Ectodermal cell (in vitro differentiated cells): ENCODE data around the gene SPI1.

Experiments
- H3K27ac ChIP-seq: 2 replicates; pipeline ENCODE4 v1.7.0; 2013; ENCODE audit warnings: mild to moderate bottlenecking, low read depth, low read length; ENCODE audit not compliant: insufficient read depth, poor library complexity, severe bottlenecking
- H3K27me3 ChIP-seq: 2 replicates; pipeline ENCODE4 v1.7.0; 2013; ENCODE audit warnings: mild to moderate bottlenecking, low read length; ENCODE audit not compliant: insufficient read depth, control insufficient read depth, poor library complexity, severe bottlenecking
- H3K36me3 ChIP-seq: one replicate; pipeline ENCODE4 v1.7.0; 2013; ENCODE audit warnings: low read length; ENCODE audit not compliant: control insufficient read depth, insufficient read depth
- H3K4me1 ChIP-seq: one replicate; pipeline ENCODE4 v1.7.0; 2013; ENCODE audit warnings: low read length; ENCODE audit not compliant: control insufficient read depth, insufficient read depth
- H3K4me3 ChIP-seq: 2 replicates; pipeline ENCODE4 v1.7.0; 2013; ENCODE audit warnings: low read depth, low read length, control low read depth; ENCODE audit not compliant: insufficient read depth
- H3K9me3 ChIP-seq: 2 replicates; pipeline ENCODE4 v1.7.0; 2013; ENCODE audit warnings: mild to moderate bottlenecking, low read length, moderate library complexity; ENCODE audit not compliant: control insufficient read depth
- WGBS, 2 experiments: methylation state at CpG; one replicate each; pipeline ENCODE4 v1.1.7; 2013; ENCODE audit warnings: missing lambda C conversion rate in 2 of 2; 5-methylcytosine and 5-hydroxymethylcytosine counted together

The SPI1 gene

GRCh38 chr11:47359162-47359561 lies 19.2 kb downstream of the SPI1 start:
- 91 to 93% methylated on average over 7 of the region's 7 CpGs for WGBS, 2 experiments
- Histone ChIP-seq H3K4me3 (no peak overlapping the region), H3K4me1 (no peaks in the 10 kb centered on the region), H3K36me3 (no peaks in the 10 kb centered on the region), H3K27ac (no peak overlapping the region), H3K27me3 (no peaks in the 10 kb centered on the region), H3K9me3 (no peaks in the 10 kb centered on the region)

- no peak overlapping the region for H3K4me3 ChIP-seq
- H3K4me1 ChIP-seq, result no peaks in the 10 kb centered on the region
- no peaks in the 10 kb centered on the region for H3K36me3 ChIP-seq
- H3K27ac ChIP-seq, result no peak overlapping the region
- no peaks in the 10 kb centered on the region for H3K9me3 ChIP-seq
- H3K27me3 ChIP-seq, result no peaks in the 10 kb centered on the region
- WGBS, 2 experiments, result 90 to 91% methylated on average over 14 of the region's 14 CpGs
Observed at GRCh38 chr11:47358731-47359051, 19.7 kb downstream of the SPI1 start.

GRCh38 chr11:47357985-47358730 lies 20.2 kb downstream of the SPI1 start:
- Histone ChIP-seq H3K27ac (no peak overlapping the region), H3K27me3 (no peaks in the 10 kb centered on the region), H3K9me3 (no peaks in the 10 kb centered on the region), H3K4me3 (no peak overlapping the region), H3K36me3 (no peaks in the 10 kb centered on the region), H3K4me1 (no peaks in the 10 kb centered on the region)
- WGBS, 2 experiments, result 93 to 96% methylated on average over 6 of the region's 6 CpGs

- Histone ChIP-seq H3K9me3 (no peaks in the 10 kb centered on the region), H3K4me3 (no peak overlapping the region), H3K27ac (no peak overlapping the region), H3K4me1 (no peaks in the 10 kb centered on the region), H3K27me3 (no peaks in the 10 kb centered on the region), H3K36me3 (no peaks in the 10 kb centered on the region)
- 93 to 98% methylated on average over 1 of the region's 1 CpG for WGBS, 2 experiments
Observed at GRCh38 chr11:47356998-47357329, 21.4 kb downstream of the SPI1 start.

GRCh38 chr11:47356129-47356997 lies 22.0 kb downstream of the SPI1 start:
- Histone ChIP-seq H3K4me1 (no peaks in the 10 kb centered on the region), H3K27me3 (no peaks in the 10 kb centered on the region), H3K9me3 (no peaks in the 10 kb centered on the region), H3K27ac (no peak overlapping the region), H3K4me3 (no peak overlapping the region), H3K36me3 (no peaks in the 10 kb centered on the region)
- 87 to 89% methylated on average over 9 of the region's 9 CpGs for WGBS, 2 experiments

GRCh38 chr11:47355283-47356128 lies 22.8 kb downstream of the SPI1 start:
- Histone ChIP-seq H3K4me3 (peak overlapping the region; percentile 32), H3K27ac (no peak overlapping the region)
- WGBS, 2 experiments, result 41 to 42% methylated on average over 47 of the region's 47 CpGs

GRCh38 chr11:47354913-47355282 lies 23.4 kb downstream of the SPI1 start:
- Histone ChIP-seq H3K4me1 (no peaks in the 10 kb centered on the region), H3K27ac (no peak overlapping the region), H3K4me3 (peak overlapping the region; percentile 32), H3K36me3 (no peaks in the 10 kb centered on the region), H3K27me3 (no peaks in the 10 kb centered on the region), H3K9me3 (no peaks in the 10 kb centered on the region)
- WGBS, 2 experiments, result 3% methylated on average over 32 of the region's 32 CpGs

More at GRCh38 chr11:47355283-47356128, 22.8 kb downstream of the SPI1 start:
- H3K36me3 ChIP-seq, result no peaks in the 10 kb centered on the region
- H3K9me3 ChIP-seq, result no peaks in the 10 kb centered on the region
- no peaks in the 10 kb centered on the region for H3K27me3 ChIP-seq
- no peaks in the 10 kb centered on the region for H3K4me1 ChIP-seq

- Histone ChIP-seq H3K4me1 (no peaks in the 10 kb centered on the region), H3K27ac (no peak overlapping the region), H3K27me3 (no peaks in the 10 kb centered on the region), H3K36me3 (no peaks in the 10 kb centered on the region), H3K9me3 (no peaks in the 10 kb centered on the region), H3K4me3 (peak overlapping the region; percentile 32)
- 89 to 91% methylated on average over 15 of the region's 15 CpGs for WGBS, 2 experiments
Observed at GRCh38 chr11:47353978-47354774, 24.2 kb downstream of the SPI1 start.

- Histone ChIP-seq H3K27ac (no peak within 1 kb of the TSS), H3K4me1 (no peaks in the 10 kb centered on the region), H3K36me3 (no peaks in the 10 kb centered on the region), H3K27me3 (no peaks in the 10 kb centered on the region), H3K9me3 (no peaks in the 10 kb centered on the region), H3K4me3 (no peak within 1 kb of the TSS)
- 90 to 91% methylated on average over 5 of the region's 5 CpGs for WGBS, 2 experiments
Observed at GRCh38 chr11:47352556-47352955, 25.8 kb downstream of the SPI1 start, which contains the start of gene MYBPC3. TSS of gene MYBPC3 (minus strand) at chr11:47352702. CDS start at chr11:47352647, 55 bp downstream.
